A673 (cell line): ENCODE measurements around the gene EXOC8. TPM values are rescaled to one million over a fixed set of nuclear protein-coding genes. Genes with fewer than 3 reads are reported as not detected.

ENCODE experiments used
- total RNA-seq: library from RNA; stranded (reverse); gene quantifications from 2 replicates; pipeline ENCODE4 v1.2.3, GENCODE V29; 2021

EXOC8 gene
- total RNA-seq, 1 experiment from 2014 or later = 13.8 TPM

Other genes starting within 250 kb of the EXOC8 start
- 0.06 TPM in 1 of 2 replicates, not detected in the other for gene TRIM67, start 175.8 kb downstream of the EXOC8 start, total RNA-seq
- gene GNPAT, start 96.6 kb downstream of the EXOC8 start, total RNA-seq = 73.7 and 75.0 TPM in 2 replicates
- gene SPRTN, start 441 bp upstream of the EXOC8 start, total RNA-seq = 21.6 and 27.2 TPM in 2 replicates
- gene EGLN1, start 84.4 kb upstream of the EXOC8 start, total RNA-seq = 29.5 and 30.4 TPM in 2 replicates
- gene TSNAX, start 190.8 kb upstream of the EXOC8 start, total RNA-seq = 56.1 and 60.0 TPM in 2 replicates